ENCODE measurements around the gene CMSS1. TPM values are rescaled to one million over a fixed set of nuclear protein-coding genes. Genes with fewer than 3 reads are reported as not detected.
A peak's percentile ranks its signal among the peaks of the same experiment; 100 is the strongest.
"Not testable (repeated sequence)": the region's sequence is repeated elsewhere in the genome, so short reads cannot be mapped to it uniquely, and the experiment has no call there.

Gene CMSS1
- total RNA-seq, 1 experiment from 2014 or later = 41.6 TPM

- not testable (repeated sequence) for DNase-seq; H3K9me3 ChIP-seq (ENCODE audit: low read length); H3K27me3 ChIP-seq (ENCODE audit: low read length); H3K4me3 ChIP-seq (ENCODE audit: low read length); H2AFZ ChIP-seq (ENCODE audit: low read length); H3K79me2 ChIP-seq (ENCODE audit: low read length); H3K9ac ChIP-seq (ENCODE audit: low read length); H3K27ac ChIP-seq (ENCODE audit: low read length); H3K9me2 ChIP-seq (replicated peaks; ENCODE audit: insufficient read depth, low read length); H3K4me2 ChIP-seq (ENCODE audit: low read depth, low read length, poor library complexity, severe bottlenecking); H3K36me3 ChIP-seq (ENCODE audit: insufficient read depth, low read length)
- Histone ChIP-seq H4K20me1 (ENCODE audit: insufficient read depth, low read depth, low read length) (peaks cover 73% of the 10 kb centered on the region), H3K4me1 (ENCODE audit: low read length) (peaks cover 19% of the 10 kb centered on the region)
Measured at GRCh38 chr3:99841949-99842348, 24.3 kb downstream of the CMSS1 start.

- Histone ChIP-seq H3K4me3 (ENCODE audit: low read length) (no peak overlapping the region), H4K20me1 (ENCODE audit: insufficient read depth, low read depth, low read length) (peaks cover 70% of the 10 kb centered on the region), H3K9me3 (ENCODE audit: low read length) (no peaks in the 10 kb centered on the region), H3K4me2 (ENCODE audit: low read depth, low read length, poor library complexity, severe bottlenecking) (no peak overlapping the region), H3K27me3 (ENCODE audit: low read length) (no peaks in the 10 kb centered on the region), H3K27ac (ENCODE audit: low read length) (no peak overlapping the region), H3K9ac (ENCODE audit: low read length) (no peak overlapping the region), H3K36me3 (ENCODE audit: insufficient read depth, low read length) (no peaks in the 10 kb centered on the region), H3K79me2 (ENCODE audit: low read length) (no peaks in the 10 kb centered on the region; the same call in 1 of the 2 replicates), H2AFZ (ENCODE audit: low read length) (no peak overlapping the region), H3K4me1 (ENCODE audit: low read length) (peaks cover 19% of the 10 kb centered on the region), H3K9me2 (replicated peaks; ENCODE audit: insufficient read depth, low read length) (no peaks in the 10 kb centered on the region)
- peak; percentile 48 for DNase-seq
Measured at GRCh38 chr3:99842826-99843589, 25.3 kb downstream of the CMSS1 start.

- no peaks in the 10 kb centered on the region for H3K9me3 ChIP-seq (ENCODE audit: low read length)
- no peak overlapping the region for H3K4me2 ChIP-seq (ENCODE audit: low read depth, low read length, poor library complexity, severe bottlenecking)
- peaks cover 70% of the 10 kb centered on the region for H4K20me1 ChIP-seq (ENCODE audit: insufficient read depth, low read depth, low read length)
- H3K9ac ChIP-seq (ENCODE audit: low read length) = no peak overlapping the region
- H3K36me3 ChIP-seq (ENCODE audit: insufficient read depth, low read length) = no peaks in the 10 kb centered on the region
- H3K9me2 ChIP-seq (replicated peaks; ENCODE audit: insufficient read depth, low read length) = no peaks in the 10 kb centered on the region
- DNase-seq = no peak
- H3K27ac ChIP-seq (ENCODE audit: low read length) = no peak overlapping the region
- H3K4me3 ChIP-seq (ENCODE audit: low read length) = no peak overlapping the region
- H2AFZ ChIP-seq (ENCODE audit: low read length) = no peak overlapping the region
- peaks cover 19% of the 10 kb centered on the region for H3K4me1 ChIP-seq (ENCODE audit: low read length)
- H3K27me3 ChIP-seq (ENCODE audit: low read length) = no peaks in the 10 kb centered on the region
- H3K79me2 ChIP-seq (ENCODE audit: low read length) = peaks cover 4% of the 10 kb centered on the region
Measured at GRCh38 chr3:99843590-99844258, 26.1 kb downstream of the CMSS1 start.

- Histone ChIP-seq H3K36me3 (ENCODE audit: insufficient read depth, low read length) (no peaks in the 10 kb centered on the region), H2AFZ (ENCODE audit: low read length) (no peak overlapping the region), H3K4me1 (ENCODE audit: low read length) (peaks cover 19% of the 10 kb centered on the region), H3K27ac (ENCODE audit: low read length) (no peak overlapping the region), H4K20me1 (ENCODE audit: insufficient read depth, low read depth, low read length) (peaks cover 77% of the 10 kb centered on the region), H3K27me3 (ENCODE audit: low read length) (no peaks in the 10 kb centered on the region), H3K4me2 (ENCODE audit: low read depth, low read length, poor library complexity, severe bottlenecking) (no peak overlapping the region), H3K9ac (ENCODE audit: low read length) (no peak overlapping the region), H3K9me2 (replicated peaks; ENCODE audit: insufficient read depth, low read length) (no peaks in the 10 kb centered on the region), H3K9me3 (ENCODE audit: low read length) (no peaks in the 10 kb centered on the region), H3K4me3 (ENCODE audit: low read length) (no peak overlapping the region), H3K79me2 (ENCODE audit: low read length) (peaks cover 4% of the 10 kb centered on the region)
- no peak for DNase-seq
Measured at GRCh38 chr3:99845331-99845730, 27.7 kb downstream of the CMSS1 start.

GRCh38 chr3:99845999-99846398 lies 28.3 kb downstream of the CMSS1 start:
- Histone ChIP-seq H3K9ac (ENCODE audit: low read length) (no peak overlapping the region), H3K27ac (ENCODE audit: low read length) (no peak overlapping the region), H3K9me2 (replicated peaks; ENCODE audit: insufficient read depth, low read length) (no peaks in the 10 kb centered on the region), H3K4me2 (ENCODE audit: low read depth, low read length, poor library complexity, severe bottlenecking) (no peak overlapping the region), H3K9me3 (ENCODE audit: low read length) (no peaks in the 10 kb centered on the region), H3K4me1 (ENCODE audit: low read length) (peaks cover 19% of the 10 kb centered on the region), H3K4me3 (ENCODE audit: low read length) (no peak overlapping the region), H3K27me3 (ENCODE audit: low read length) (no peaks in the 10 kb centered on the region), H3K36me3 (ENCODE audit: insufficient read depth, low read length) (no peaks in the 10 kb centered on the region), H4K20me1 (ENCODE audit: insufficient read depth, low read depth, low read length) (peaks cover 78% of the 10 kb centered on the region), H2AFZ (ENCODE audit: low read length) (no peak overlapping the region), H3K79me2 (ENCODE audit: low read length) (peaks cover 4% of the 10 kb centered on the region)
- no peak for DNase-seq

- Histone ChIP-seq H3K27me3 (ENCODE audit: low read length) (no peaks in the 10 kb centered on the region), H3K9me2 (replicated peaks; ENCODE audit: insufficient read depth, low read length) (no peaks in the 10 kb centered on the region)
Measured at GRCh38 chr3:99846477-99847160, 29.0 kb downstream of the CMSS1 start.

GRCh38 chr3:99848433-99848832 lies 30.8 kb downstream of the CMSS1 start:
- H3K9me2 ChIP-seq (replicated peaks; ENCODE audit: insufficient read depth, low read length) = no peaks in the 10 kb centered on the region
- DNase-seq = no peak
- no peak overlapping the region for H3K4me2 ChIP-seq (ENCODE audit: low read depth, low read length, poor library complexity, severe bottlenecking)
- peaks cover 19% of the 10 kb centered on the region for H3K4me1 ChIP-seq (ENCODE audit: low read length)
- H3K4me3 ChIP-seq (ENCODE audit: low read length) = no peak overlapping the region
- no peak overlapping the region for H2AFZ ChIP-seq (ENCODE audit: low read length)
- no peak overlapping the region for H3K27ac ChIP-seq (ENCODE audit: low read length)
- no peak overlapping the region for H3K9ac ChIP-seq (ENCODE audit: low read length)
- no peaks in the 10 kb centered on the region for H3K27me3 ChIP-seq (ENCODE audit: low read length)
- H3K36me3 ChIP-seq (ENCODE audit: insufficient read depth, low read length) = no peaks in the 10 kb centered on the region
- H3K79me2 ChIP-seq (ENCODE audit: low read length) = peaks cover 9% of the 10 kb centered on the region; the same call in 1 of the 2 replicates
- no peaks in the 10 kb centered on the region for H3K9me3 ChIP-seq (ENCODE audit: low read length)
- H4K20me1 ChIP-seq (ENCODE audit: insufficient read depth, low read depth, low read length) = peaks cover 82% of the 10 kb centered on the region

More at GRCh38 chr3:99846477-99847160, 29.0 kb downstream of the CMSS1 start:
- no peak for DNase-seq
- H3K4me1 ChIP-seq (ENCODE audit: low read length) = peaks cover 19% of the 10 kb centered on the region
- peaks cover 77% of the 10 kb centered on the region for H4K20me1 ChIP-seq (ENCODE audit: insufficient read depth, low read depth, low read length)
- H3K36me3 ChIP-seq (ENCODE audit: insufficient read depth, low read length) = no peaks in the 10 kb centered on the region
- no peak overlapping the region for H2AFZ ChIP-seq (ENCODE audit: low read length)
- H3K4me3 ChIP-seq (ENCODE audit: low read length) = no peak overlapping the region
- H3K4me2 ChIP-seq (ENCODE audit: low read depth, low read length, poor library complexity, severe bottlenecking) = no peak overlapping the region
- H3K9me3 ChIP-seq (ENCODE audit: low read length) = no peaks in the 10 kb centered on the region
- H3K9ac ChIP-seq (ENCODE audit: low read length) = no peak overlapping the region
- peaks cover 4% of the 10 kb centered on the region; the same call in 1 of the 2 replicates for H3K79me2 ChIP-seq (ENCODE audit: low read length)
- H3K27ac ChIP-seq (ENCODE audit: low read length) = no peak overlapping the region

GRCh38 chr3:99850608-99851007 lies 32.9 kb downstream of the CMSS1 start:
- H2AFZ ChIP-seq (ENCODE audit: low read length) = no peak overlapping the region
- no peaks in the 10 kb centered on the region for H3K4me1 ChIP-seq (ENCODE audit: low read length)
- H3K4me3 ChIP-seq (ENCODE audit: low read length) = no peak overlapping the region
- H3K4me2 ChIP-seq (ENCODE audit: low read depth, low read length, poor library complexity, severe bottlenecking) = no peak overlapping the region
- DNase-seq = no peak
- no peaks in the 10 kb centered on the region for H3K36me3 ChIP-seq (ENCODE audit: insufficient read depth, low read length)
- no peak overlapping the region for H3K27ac ChIP-seq (ENCODE audit: low read length)
- H3K27me3 ChIP-seq (ENCODE audit: low read length) = no peaks in the 10 kb centered on the region
- H4K20me1 ChIP-seq (ENCODE audit: insufficient read depth, low read depth, low read length) = peaks cover 81% of the 10 kb centered on the region
- no peaks in the 10 kb centered on the region for H3K9me2 ChIP-seq (replicated peaks; ENCODE audit: insufficient read depth, low read length)
- peaks cover 11% of the 10 kb centered on the region; the same call in 1 of the 2 replicates for H3K79me2 ChIP-seq (ENCODE audit: low read length)
- H3K9me3 ChIP-seq (ENCODE audit: low read length) = no peaks in the 10 kb centered on the region
- H3K9ac ChIP-seq (ENCODE audit: low read length) = no peak overlapping the region

Measured in Karpas-422 (cell line).